ENCODE data around the gene RAD51B. TPM values are rescaled to one million over a fixed set of nuclear protein-coding genes. Genes with fewer than 3 reads are reported as not detected.
A peak's percentile ranks its signal among the peaks of the same experiment; 100 is the strongest.

RAD51B gene
- total RNA-seq, 1 experiment from 2014 or later, result 20.0 TPM

- ChIA-PET RAD21 (ENCODE audit: low non-redundant PET in 1 of 2, low total read pairs in 2 of 2, uncharacterized antibody in 2 of 2, unreplicated experiment in 2 of 2) (interaction anchor here in 1 of 2 experiments (0.6 kb wide), 1 partner anchor 435 kb away, joined by 3 read pairs; no protein-coding TSS in a partner anchor), POLR2A (interaction anchor here (0.6 to 1.2 kb wide), 4 partner anchors 27 to 108 kb away, joined by 3 to 7 read pairs (median 4); partner anchors contain the start of gene ZFP36L1), CTCF (no interaction called here)
- ATAC-seq (no peak), DNase-seq (ENCODE audit: low read depth, low spot score) (no peak)
- H2AFZ ChIP-seq (ENCODE audit: low read depth, low read length, poor library complexity, severe bottlenecking), result no peak overlapping the region
- H3K79me2 ChIP-seq (ENCODE audit: insufficient read depth, low read length), result no peaks in the 10 kb centered on the region
- H3K4me2 ChIP-seq (ENCODE audit: low read length), result peak overlapping the region; percentile 55
- intact Hi-C loops (cut with micrococcal nuclease), result loop anchor here (10.0 kb wide), 2 partner anchors 220 to 430 kb away; no protein-coding TSS in a partner anchor
- peak overlapping the region; percentile 24 for H3K9ac ChIP-seq (ENCODE audit: low read length)
- no peaks in the 10 kb centered on the region for H3K27me3 ChIP-seq (ENCODE audit: insufficient read depth, low read length)
- BruUV-seq (replicated peaks), result no TSS peak
- H3K4me1 ChIP-seq (ENCODE audit: control insufficient read depth in 1 of 2, insufficient read depth in 2 of 2, low read length in 2 of 2), result peaks cover 55 to 85% of the 10 kb centered on the region in 2 experiments
- TF ChIP-seq ZFX (IDR thresholded peaks at IDR 0.05) (no peak), EZH2 (IDR thresholded peaks at IDR 0.05) (no peak), FOSL1 (IDR thresholded peaks at IDR 0.05; ENCODE audit: low read depth) (no peak), EZH2phosphoT487 (IDR thresholded peaks at IDR 0.05; ENCODE audit: borderline replicate concordance) (no peak), CBX3 (IDR thresholded peaks at IDR 0.05; ENCODE audit: low read depth) (no peak), SRF (IDR thresholded peaks at IDR 0.05; ENCODE audit: low read depth) (no peak), CEBPB (IDR thresholded peaks at IDR 0.05; ENCODE audit: low read depth) (no peak), ZNF274 (IDR thresholded peaks at IDR 0.05; ENCODE audit: low read depth, low read length) (no peak), TCF7L2 (IDR thresholded peaks at IDR 0.05; ENCODE audit: borderline replicate concordance, extremely low read depth, insufficient read depth, insufficient read length) (no peak), ZBTB33 (IDR thresholded peaks at IDR 0.05; ENCODE audit: extremely low read depth, insufficient replicate concordance, low read length) (no peak), RAD21 (IDR thresholded peaks at IDR 0.05; ENCODE audit: low read depth) (no peak)
- TF ChIP-seq, protein P1, sequence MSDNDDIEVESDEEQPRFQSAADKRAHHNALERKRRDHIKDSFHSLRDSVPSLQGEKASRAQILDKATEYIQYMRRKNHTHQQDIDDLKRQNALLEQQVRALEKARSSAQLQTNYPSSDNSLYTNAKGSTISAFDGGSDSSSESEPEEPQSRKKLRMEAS (IDR thresholded peaks at IDR 0.05), result no peak
- TF ChIP-seq, protein P2, sequence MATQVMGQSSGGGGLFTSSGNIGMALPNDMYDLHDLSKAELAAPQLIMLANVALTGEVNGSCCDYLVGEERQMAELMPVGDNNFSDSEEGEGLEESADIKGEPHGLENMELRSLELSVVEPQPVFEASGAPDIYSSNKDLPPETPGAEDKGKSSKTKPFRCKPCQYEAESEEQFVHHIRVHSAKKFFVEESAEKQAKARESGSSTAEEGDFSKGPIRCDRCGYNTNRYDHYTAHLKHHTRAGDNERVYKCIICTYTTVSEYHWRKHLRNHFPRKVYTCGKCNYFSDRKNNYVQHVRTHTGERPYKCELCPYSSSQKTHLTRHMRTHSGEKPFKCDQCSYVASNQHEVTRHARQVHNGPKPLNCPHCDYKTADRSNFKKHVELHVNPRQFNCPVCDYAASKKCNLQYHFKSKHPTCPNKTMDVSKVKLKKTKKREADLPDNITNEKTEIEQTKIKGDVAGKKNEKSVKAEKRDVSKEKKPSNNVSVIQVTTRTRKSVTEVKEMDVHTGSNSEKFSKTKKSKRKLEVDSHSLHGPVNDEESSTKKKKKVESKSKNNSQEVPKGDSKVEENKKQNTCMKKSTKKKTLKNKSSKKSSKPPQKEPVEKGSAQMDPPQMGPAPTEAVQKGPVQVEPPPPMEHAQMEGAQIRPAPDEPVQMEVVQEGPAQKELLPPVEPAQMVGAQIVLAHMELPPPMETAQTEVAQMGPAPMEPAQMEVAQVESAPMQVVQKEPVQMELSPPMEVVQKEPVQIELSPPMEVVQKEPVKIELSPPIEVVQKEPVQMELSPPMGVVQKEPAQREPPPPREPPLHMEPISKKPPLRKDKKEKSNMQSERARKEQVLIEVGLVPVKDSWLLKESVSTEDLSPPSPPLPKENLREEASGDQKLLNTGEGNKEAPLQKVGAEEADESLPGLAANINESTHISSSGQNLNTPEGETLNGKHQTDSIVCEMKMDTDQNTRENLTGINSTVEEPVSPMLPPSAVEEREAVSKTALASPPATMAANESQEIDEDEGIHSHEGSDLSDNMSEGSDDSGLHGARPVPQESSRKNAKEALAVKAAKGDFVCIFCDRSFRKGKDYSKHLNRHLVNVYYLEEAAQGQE (IDR thresholded peaks at IDR 0.05; ENCODE audit: low read depth), result no peak
- no peaks in the 10 kb centered on the region for H4K20me1 ChIP-seq (ENCODE audit: insufficient read depth)
- H3K9me2 ChIP-seq (ENCODE audit: insufficient read depth), result no peaks in the 10 kb centered on the region
- H3K9me3 ChIP-seq (ENCODE audit: control insufficient read depth in 1 of 2, insufficient read depth in 1 of 2, low read depth in 1 of 2, low read length in 2 of 2), result no peaks in the 10 kb centered on the region
- H3K27ac ChIP-seq (ENCODE audit: low read depth, low read length), result peak overlapping the region; percentile 66
- no peaks in the 10 kb centered on the region for H3K36me3 ChIP-seq (ENCODE audit: control insufficient read depth in 1 of 2, insufficient read depth in 2 of 2, low read length in 2 of 2)
- no peak overlapping the region for H3K4me3 ChIP-seq (replicated peaks in 1 of 2; ENCODE audit: low read depth in 1 of 2, low read length in 2 of 2)
These were observed 865.2 kb downstream of the RAD51B start for GRCh38 chr14:68684466-68685418.

Measured in HCT116 (cell line).